Nucleus accumbens (tissue), 56 donors: ENCODE results near the gene CYP2W1.
"Not testable (repeated sequence)": the region's sequence is repeated elsewhere in the genome, so short reads cannot be mapped to it uniquely, and the experiment has no call there.

Experiments used
- DNase-seq, 56 donors: peaks; one replicate each; lab custom pipeline; 2025; lab: John Stamatoyannopoulos, UW

Gene CYP2W1, protein sequence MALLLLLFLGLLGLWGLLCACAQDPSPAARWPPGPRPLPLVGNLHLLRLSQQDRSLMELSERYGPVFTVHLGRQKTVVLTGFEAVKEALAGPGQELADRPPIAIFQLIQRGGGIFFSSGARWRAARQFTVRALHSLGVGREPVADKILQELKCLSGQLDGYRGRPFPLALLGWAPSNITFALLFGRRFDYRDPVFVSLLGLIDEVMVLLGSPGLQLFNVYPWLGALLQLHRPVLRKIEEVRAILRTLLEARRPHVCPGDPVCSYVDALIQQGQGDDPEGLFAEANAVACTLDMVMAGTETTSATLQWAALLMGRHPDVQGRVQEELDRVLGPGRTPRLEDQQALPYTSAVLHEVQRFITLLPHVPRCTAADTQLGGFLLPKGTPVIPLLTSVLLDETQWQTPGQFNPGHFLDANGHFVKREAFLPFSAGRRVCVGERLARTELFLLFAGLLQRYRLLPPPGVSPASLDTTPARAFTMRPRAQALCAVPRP

DNA sequence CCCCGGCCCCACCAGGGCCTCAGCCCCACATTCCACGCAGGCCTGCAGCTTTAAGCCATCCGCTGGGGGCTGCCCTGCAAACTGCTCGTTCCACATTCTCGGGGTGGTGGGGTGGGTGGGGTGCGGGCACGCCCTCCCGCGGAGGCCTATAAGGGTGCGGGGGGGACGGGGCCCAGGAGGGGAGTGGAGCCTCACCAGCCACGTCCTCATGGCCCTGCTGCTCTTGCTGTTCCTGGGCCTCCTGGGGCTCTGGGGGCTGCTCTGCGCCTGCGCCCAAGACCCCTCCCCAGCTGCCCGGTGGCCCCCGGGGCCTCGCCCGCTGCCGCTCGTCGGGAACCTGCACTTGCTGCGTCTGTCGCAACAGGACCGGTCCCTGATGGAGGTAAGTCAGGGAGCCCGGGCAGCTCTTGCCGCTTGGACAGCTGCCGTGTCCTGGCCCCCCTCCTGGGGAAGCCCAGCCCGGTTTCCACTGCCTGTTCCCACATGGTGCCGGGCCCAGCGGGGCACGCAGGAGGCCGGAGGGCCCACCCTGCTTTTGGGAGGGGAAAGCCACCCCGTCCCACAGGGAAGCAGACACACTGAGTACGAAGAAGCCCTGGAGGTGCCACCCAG lies at the start of gene CYP2W1:
TSS of gene CYP2W1 (plus strand) at position 178 of the 612 bp plus-strand sequence. CDS start at position 209, 31 bp downstream.
- DNase-seq = no peak

- DNase-seq = no peak
Observed at GRCh38 chr7:934469-935163, 48.4 kb upstream of the CYP2W1 start.

GRCh38 chr7:935164-935873 lies 47.7 kb upstream of the CYP2W1 start:
- DNase-seq = no peak

DNA sequence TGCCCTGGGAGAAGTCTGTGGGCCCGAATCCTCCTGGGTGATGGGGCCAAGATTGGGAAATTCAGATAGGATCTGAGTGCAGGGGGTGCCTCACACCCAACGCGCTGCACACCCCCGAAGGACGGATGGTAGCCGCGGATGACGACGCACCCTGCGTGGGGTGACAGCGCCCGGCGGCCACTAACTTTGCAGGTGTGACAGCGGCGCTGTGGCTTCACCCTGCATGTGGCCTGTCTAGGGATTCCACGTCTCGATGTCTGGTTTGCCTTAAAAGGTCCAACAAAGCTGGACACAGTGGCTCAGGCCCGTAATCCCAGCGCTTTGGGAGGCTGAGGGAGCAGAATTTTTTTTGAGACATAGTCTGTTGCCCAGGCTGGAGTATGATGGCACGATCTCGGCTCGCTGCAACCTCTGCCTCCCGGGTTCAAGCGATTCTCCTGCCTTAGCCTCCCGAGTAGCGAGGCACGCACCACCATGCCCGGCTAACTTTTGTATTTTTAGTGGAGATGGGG lies 47.1 kb upstream of the CYP2W1 start:
- DNase-seq = no peak

- DNase-seq = no peak
Observed at GRCh38 chr7:936386-937054, 46.5 kb upstream of the CYP2W1 start.

GRCh38 chr7:937856-938484 lies 45.0 kb upstream of the CYP2W1 start:
- no peak for DNase-seq

DNA sequence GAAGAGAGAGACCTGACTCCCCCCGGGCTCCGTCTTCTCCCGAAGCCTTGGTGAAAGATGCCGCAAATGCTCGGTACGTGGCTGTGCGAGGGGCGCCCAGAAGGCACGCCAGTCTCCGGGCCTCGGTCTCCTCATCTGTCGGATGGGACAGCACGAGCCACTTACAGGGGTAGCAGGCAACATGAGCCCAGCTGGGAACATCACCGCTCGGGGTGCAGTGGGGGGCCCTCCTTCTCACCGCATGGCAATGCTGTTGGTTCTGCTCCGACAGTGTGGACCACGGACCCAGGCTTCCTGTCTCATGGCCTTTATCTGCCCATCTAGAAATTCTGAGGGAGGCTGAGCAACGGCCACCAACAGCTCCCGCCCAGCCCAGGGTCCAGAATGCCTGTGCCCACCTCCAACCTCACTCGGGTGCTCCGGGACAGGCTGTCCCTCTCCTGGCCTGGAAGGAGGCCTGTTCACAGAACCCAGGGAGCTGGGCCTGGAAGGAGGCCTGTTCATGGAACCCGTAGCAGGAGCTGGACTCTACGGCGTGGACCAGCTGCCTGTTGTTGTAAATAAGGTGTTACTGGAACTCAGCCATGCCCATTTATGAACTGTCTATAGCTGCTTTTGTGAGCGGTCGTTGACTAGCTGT lies 44.3 kb upstream of the CYP2W1 start:
- no peak for DNase-seq

DNA sequence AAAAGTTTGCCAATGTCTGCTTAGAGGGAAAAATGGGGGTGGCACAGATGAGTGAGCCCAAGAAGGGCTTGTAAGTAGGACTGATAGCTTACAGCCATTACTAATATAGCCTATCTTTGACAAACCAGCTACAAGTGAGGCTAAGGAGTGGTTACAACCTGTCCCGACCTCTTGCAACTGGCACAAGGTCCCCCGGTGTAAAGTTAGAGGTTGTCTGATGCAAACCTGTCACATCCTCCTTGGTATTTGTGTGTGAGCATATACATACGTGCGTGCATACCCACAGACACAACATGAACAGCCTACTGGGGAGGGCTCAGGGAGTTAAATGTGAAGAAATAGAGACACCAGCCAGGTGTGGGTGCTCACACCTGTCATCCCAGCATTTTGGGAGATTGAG lies 43.1 kb upstream of the CYP2W1 start:
- DNase-seq = no peak

DNA sequence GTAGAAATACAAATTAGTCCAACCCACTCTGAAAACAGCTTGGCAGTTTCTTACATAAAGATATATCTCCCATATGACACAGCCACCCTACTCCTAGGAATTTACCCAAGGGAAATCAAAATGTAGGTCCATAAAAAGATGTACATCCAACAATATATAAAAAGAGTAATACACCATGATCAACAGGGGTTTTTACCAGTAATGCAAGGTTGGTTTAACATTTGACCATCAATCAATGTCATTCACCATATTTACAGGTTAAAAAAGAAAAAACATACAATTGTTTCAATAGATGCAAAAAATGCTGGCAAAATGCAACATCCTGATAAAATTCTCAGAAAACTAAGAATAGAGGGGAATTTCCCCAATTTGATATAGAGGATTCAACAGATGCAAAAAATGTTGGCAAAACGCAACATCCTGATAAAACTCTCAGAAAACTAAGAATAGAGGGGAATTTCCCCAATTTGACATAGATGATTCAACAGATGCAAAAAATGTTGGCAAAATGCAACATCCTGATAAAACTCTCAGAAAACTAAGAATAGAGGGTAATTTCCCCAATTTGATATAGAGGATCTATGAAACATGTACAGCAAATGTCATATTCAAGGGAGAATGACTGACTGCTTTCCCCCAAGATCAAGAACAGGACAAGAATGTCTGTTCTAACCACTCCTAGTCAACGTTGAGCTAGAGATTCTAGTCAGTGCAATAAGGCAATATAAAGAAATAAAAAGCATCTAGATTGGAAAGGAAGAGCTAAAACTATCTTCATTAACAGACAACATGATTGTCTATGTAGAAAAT lies 42.2 kb upstream of the CYP2W1 start:
- no peak for DNase-seq

GRCh38 chr7:943793-944192 lies 39.2 kb upstream of the CYP2W1 start:
- not testable (repeated sequence) for DNase-seq

DNA sequence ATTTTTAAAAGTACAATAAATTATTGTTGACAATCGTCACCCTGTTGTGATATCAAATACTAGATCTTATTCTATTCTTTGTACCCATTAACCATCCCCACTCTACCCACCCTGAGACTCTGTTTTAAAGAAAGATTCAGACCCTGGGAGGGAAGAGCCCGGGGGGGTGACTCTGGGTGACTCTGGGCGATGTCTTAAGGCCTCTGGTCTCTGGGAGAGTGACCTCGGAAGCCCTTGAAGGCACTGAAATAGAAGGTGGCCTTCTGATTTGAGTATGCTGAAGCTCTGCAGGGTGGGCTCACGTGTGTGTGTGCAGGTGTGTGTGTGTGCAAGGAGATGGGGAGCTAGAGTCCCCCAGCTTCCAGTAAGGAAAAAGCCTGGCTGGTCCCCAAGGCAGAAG lies 38.2 kb upstream of the CYP2W1 start:
- DNase-seq = no peak

DNA sequence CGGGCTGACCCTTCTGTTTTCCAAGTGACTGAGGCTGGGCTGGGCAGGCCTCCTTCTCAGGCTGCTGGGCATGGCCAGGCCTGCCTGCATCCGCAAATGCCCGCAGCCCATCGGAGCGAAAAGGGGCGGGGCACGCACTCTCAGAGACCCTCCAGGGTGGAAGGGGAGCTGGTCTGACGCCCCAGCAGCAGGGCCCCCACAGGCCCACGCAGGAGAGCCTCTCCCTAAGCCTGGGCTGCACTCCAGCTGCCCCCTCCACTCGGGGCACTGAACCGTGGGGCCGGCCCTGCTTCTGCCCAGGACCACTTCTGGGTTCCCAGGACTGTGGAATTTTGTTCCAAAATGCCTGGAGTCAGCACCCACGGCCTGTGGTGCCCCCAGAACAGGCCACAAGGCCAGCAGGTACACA lies 37.8 kb upstream of the CYP2W1 start:
- DNase-seq = no peak

- no peak for DNase-seq
Observed at GRCh38 chr7:945556-946255, 37.3 kb upstream of the CYP2W1 start.

GRCh38 chr7:946256-946996 lies 36.6 kb upstream of the CYP2W1 start:
- DNase-seq = no peak

DNA sequence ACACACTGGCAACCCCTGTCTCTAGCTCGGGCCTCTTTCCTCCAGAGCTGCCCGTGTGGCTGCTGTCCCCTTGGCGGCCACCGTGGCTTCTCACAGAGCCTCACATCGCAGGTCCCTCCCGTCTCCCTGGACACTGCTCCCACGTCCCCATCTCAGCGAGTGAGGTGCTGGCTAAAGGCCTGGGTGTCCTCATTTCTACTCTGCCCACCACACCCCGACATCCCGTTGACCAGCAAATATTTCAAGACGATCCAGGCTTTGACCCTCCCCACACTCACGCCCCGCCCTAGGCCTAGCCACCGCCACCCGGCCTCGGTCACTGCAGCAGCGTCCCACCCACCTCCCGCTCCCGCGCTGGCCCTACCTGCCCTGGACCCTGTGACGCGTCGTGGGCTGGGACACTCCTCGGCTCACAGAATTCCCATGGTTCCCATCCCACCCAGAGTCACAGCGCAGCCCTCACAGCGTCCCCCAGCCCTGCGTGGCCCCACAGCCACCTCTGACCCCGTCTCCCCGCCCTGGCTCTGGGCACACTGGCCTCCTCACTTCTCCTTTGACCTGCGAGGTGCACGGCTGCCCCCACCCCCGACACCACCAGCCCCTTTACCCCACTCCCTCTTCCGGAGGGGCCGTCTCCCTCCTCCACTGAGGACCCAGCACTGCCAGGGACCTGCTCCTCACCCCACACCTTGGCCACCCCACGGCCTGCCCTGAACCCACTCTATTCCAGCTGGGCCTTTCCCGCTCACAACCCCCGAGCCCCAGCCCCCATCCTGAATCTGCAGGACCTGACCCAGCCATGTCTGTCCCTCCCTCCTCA lies 35.4 kb upstream of the CYP2W1 start:
- DNase-seq = no peak
